ENCODE results near the gene POGZ.

Gene POGZ

GRCh38 chr1:151371370-151372057 is 87.8 kb downstream of the POGZ start:
- DNase-seq: no peak

- no peak for DNase-seq
Observed at GRCh38 chr1:151370211-151370911, 88.9 kb downstream of the POGZ start.

DNA sequence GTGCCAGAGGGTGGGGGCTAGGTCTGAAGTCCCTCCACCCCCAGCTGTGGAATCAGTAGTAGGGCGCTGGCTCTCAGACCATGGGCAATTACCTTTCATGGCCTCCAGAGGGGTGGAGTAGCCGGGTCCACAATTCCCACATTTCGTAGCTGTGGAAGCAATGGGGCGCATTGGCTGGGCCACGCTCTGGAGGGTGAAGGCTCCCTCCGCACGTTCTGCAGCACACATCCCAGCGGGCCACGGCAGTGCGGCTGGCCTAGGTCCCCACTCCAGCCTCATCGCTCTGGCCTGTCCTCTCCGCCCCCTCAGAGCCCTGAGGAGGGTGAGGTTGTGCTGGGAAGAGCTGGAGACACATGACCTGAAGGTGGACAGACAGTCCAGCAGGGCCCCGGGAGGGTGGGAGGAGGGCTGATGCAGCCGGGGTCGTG is 89.7 kb downstream of the POGZ start:
- no peak for DNase-seq

GRCh38 chr1:151369302-151369610 is 90.0 kb downstream of the POGZ start:
- DNase-seq: no peak

DNA sequence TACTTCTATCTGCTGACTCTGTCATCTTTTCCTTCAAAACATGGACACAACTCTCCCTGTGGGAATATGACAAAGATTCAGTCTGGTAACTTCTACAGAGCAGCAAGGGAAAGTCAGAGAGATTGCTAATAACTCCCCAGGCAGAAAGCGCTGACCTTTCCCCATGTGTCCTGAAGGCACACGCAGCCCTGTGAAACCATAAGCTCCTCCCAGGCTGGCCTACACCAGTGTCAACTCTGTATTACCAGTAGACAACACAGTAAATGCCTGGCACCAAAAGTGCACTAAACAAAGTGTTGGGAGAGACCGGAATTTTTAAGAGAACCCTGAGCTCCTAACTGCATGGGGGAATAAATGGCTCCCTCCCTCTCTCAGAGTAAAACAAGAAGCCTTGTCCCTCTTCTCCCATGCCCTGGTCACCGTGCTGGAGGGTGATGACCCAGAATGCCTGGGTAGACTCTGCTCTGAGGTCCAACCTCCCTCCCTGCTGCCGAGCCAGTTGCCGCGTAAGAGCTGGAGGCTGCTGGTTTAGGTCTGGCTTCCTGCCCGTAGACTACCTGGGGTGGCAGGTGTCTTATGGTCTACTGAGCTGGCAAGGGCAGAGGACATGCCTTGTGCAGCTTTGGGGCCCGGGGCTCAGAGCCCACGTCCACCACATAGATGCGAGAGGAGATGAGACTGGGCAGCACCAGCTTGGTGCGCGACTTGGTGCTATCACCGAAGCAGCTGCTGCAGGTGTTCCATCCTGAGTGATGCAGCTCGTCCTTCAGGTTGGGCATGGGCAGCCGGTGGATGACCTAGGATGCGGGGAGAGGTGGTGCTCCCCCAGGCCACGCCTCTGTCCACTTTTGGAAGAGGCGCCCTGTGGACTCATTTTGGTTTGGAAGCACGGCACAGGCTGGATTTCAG is 90.6 kb downstream of the POGZ start:
- no peak for DNase-seq

GRCh38 chr1:151367658-151368392 is 91.5 kb downstream of the POGZ start:
- no peak for DNase-seq

DNA sequence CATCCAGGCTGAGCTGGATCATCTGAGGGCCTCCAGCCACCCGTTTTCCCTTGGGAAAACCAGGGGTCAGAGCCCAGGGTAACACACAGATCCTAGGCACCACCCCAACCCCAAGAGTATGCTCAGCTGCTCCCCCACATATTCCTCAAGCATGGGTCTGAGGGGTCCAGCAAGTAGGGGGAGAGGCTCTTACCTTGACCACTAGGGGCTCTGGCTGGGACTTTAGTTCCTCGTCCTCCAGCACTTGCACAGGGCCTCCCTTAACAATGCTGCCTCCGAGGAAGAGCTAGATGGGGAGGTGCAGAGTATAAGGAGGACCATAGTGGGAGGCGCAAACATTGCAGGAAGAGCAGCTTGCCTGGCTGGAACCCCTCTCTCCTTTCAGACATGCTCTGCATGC is 94.3 kb downstream of the POGZ start:
- DNase-seq: no peak

- DNase-seq: no peak
Observed at GRCh38 chr1:151362308-151363155, 96.8 kb downstream of the POGZ start.

GRCh38 chr1:151361883-151362282 is 97.4 kb downstream of the POGZ start:
- DNase-seq: no peak

DNA sequence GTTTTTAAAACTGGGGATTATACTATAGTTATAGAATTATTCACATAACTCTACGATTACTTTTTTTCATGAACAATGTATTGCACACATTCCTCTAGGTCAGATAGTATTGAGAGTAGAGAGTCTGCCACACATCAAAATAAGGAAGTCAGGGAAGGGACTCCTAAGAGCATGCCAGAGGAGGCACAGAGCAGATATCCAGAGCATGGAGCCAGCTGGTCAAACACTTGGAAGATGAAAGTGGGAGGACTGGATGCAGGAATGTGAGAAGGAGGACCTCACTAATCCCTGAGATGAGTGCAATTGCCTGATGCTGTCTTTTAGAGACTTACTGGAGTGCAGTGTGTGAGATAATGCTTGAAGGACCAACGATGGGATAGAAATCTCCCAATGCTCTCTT is 102.6 kb downstream of the POGZ start:
- no peak for DNase-seq

Data from effector CD8-positive, alpha-beta T cell (primary cell).